ENCODE data around the gene CRMP1.

DNA sequence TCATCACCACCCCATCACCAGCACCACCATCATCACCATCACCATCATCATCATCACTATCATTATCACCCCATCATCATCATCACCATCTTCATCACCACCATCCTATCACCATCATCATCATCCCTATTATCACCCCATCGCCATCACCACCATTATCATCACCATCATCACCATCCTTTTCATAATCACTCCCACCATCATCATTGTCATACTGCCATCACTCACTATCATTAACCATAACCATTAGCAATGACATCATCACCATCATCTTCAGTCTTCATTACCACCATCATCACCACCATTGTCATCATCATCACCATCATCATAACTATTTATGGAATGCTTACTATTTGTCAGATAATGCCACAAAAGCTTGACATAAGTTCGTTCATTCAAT lies 35.7 kb downstream of the CRMP1 start:
- no peak for TF ChIP-seq FOXM1 (IDR thresholded peaks at IDR 0.05; ENCODE audit: borderline replicate concordance)
- TF ChIP-seq NFRKB (IDR thresholded peaks at IDR 0.05), result no peak
- TF ChIP-seq BHLHE40 (IDR thresholded peaks at IDR 0.05; ENCODE audit: borderline replicate concordance), result no peak
- TF ChIP-seq L3MBTL2 (conservative IDR thresholded peaks at IDR 0.05), result no peak
- TF ChIP-seq HDGF (IDR thresholded peaks at IDR 0.05; ENCODE audit: borderline replicate concordance), result no peak

Measured in HEK293T (cell line).